GM12878 (cell line): Measurements from ENCODE around the gene TMEM72. TPM values are rescaled to one million over a fixed set of nuclear protein-coding genes. Genes with fewer than 3 reads are reported as not detected.

Source experiments
- ATAC-seq: fragments of 200-7000 bp; cut with Tn5 transposase; 3 replicates; pipeline ENCODE4 v1.9.1; 2020; ENCODE audit warnings: mild to moderate bottlenecking, moderate library complexity
- BruUV-seq: library from RNA; stranded (reverse); fragments of 400-500 nt; replicated peaks from 2 replicates; lab custom pipeline; 2021; lab: Mats Ljungman, UMichigan
- CTCF ChIA-PET: fragments of 300-600 bp; sonication (Branson Sonifier 250); formaldehyde crosslinking; extraction: SDS; loops from one replicate; lab custom pipeline; 2021; ENCODE audit warnings: inconsistent platforms; lab: Yijun Ruan, JAX
- POLR2A ChIA-PET: fragments of 350-600 bp; formaldehyde crosslinking; extraction: SDS; loops from one replicate; lab custom pipeline; 2021; ENCODE audit warnings: inconsistent platforms; lab: Charles Lee
- RAD21 ChIA-PET: fragments of 300-600 bp; sonication (Branson Sonifier 250); formaldehyde crosslinking; loops from one replicate; lab custom pipeline; 2023; ENCODE audit warnings: antibody characterized with exemption; ENCODE audit not compliant: unreplicated experiment; lab: Charles Lee
- SMC1A ChIA-PET: fragments of 300-600 bp; sonication (Branson Sonifier 250); formaldehyde crosslinking; loops from one replicate; lab custom pipeline; 2023; ENCODE audit not compliant: unreplicated experiment, uncharacterized antibody; lab: Charles Lee
- DNase-seq: peaks from one replicate; pipeline ENCODE4 v3.0.0-alpha.2; 2011; ENCODE audit warnings: low read depth, low spot score
- FAIRE-seq: peaks from 3 replicates; lab custom pipeline; 2011; peaks lifted over from hg19 to GRCh38; lab: Jason Lieb, UNC
- H2AFZ ChIP-seq: 2 replicates; pipeline ENCODE4 v1.6.0; 2011; ENCODE audit warnings: low read depth, low read length, control low read depth; ENCODE audit not compliant: control insufficient read depth
- H3K27ac ChIP-seq: 2 replicates; pipeline ENCODE4 v1.5.1; 2011; ENCODE audit warnings: control low read depth; ENCODE audit not compliant: control insufficient read depth, insufficient read depth
- H3K27me3 ChIP-seq, 2 experiments: replicated peaks in 1 of 2; 2 replicates each; pipeline versions ENCODE4 v1.6.0 to v1.6.1; 2011; ENCODE audit warnings: low read length in 1 of 2; ENCODE audit not compliant: control insufficient read depth in 2 of 2, insufficient read depth in 2 of 2
- H3K36me3 ChIP-seq, 2 experiments: 2 replicates each; pipeline ENCODE4 v1.5.1; 2011; ENCODE audit warnings: low read length in 1 of 2; ENCODE audit not compliant: control insufficient read depth in 2 of 2, insufficient read depth in 2 of 2
- H3K4me1 ChIP-seq: 2 replicates; pipeline ENCODE4 v1.6.1; 2011; ENCODE audit warnings: mild to moderate bottlenecking, low read length, moderate library complexity, mixed read lengths; ENCODE audit not compliant: control insufficient read depth, insufficient read depth
- H3K4me2 ChIP-seq: 2 replicates; pipeline ENCODE4 v1.6.0; 2011; ENCODE audit warnings: control low read depth; ENCODE audit not compliant: control insufficient read depth, insufficient read depth
- H3K4me3 ChIP-seq: fragments of 200-600 bp; sonication (generic); 2 replicates; pipeline ENCODE4 v1.5.1; 2016
- H3K79me2 ChIP-seq: 2 replicates; pipeline ENCODE4 v1.6.0; 2011; ENCODE audit warnings: low read length; ENCODE audit not compliant: control insufficient read depth, insufficient read depth
- H3K9ac ChIP-seq: 2 replicates; pipeline ENCODE4 v1.8.0; 2011; ENCODE audit warnings: low read length, control low read depth, mixed read lengths; ENCODE audit not compliant: control insufficient read depth, insufficient read depth
- H3K9me3 ChIP-seq: replicated peaks from 3 replicates; pipeline ENCODE4 v1.5.1; 2011; ENCODE audit warnings: mild to moderate bottlenecking, low read length; ENCODE audit not compliant: control insufficient read depth, insufficient read depth
- H4K20me1 ChIP-seq: 2 replicates; pipeline ENCODE4 v1.6.0; 2011; ENCODE audit not compliant: control insufficient read depth, insufficient read depth
- BRCA1 ChIP-seq: IDR thresholded peaks from 2 replicates; pipeline ENCODE4 v1.6.1; 2011; ENCODE audit warnings: low read depth, low read length, improper control_type of control experiment
- CBX5 ChIP-seq: sonication (generic); IDR thresholded peaks from 2 replicates; pipeline ENCODE4 v1.6.1; 2016; ENCODE audit warnings: low read depth, moderate library complexity, mild to moderate bottlenecking, inconsistent platforms
- CREM ChIP-seq: IDR thresholded peaks from 2 replicates; pipeline ENCODE4 v1.6.1; 2014; ENCODE audit warnings: antibody characterized with exemption, low read depth
- GABPA ChIP-seq: IDR thresholded peaks from 2 replicates; pipeline ENCODE4 v1.6.1; 2014; ENCODE audit warnings: antibody characterized with exemption, low read depth, mild to moderate bottlenecking, inconsistent platforms
- GATAD2B ChIP-seq: fragments of 450-650 bp; conservative IDR thresholded peaks from 2 replicates; pipeline ENCODE4 v1.6.1; 2017; ENCODE audit warnings: low read depth, mild to moderate bottlenecking, moderate library complexity
- HDAC6 ChIP-seq: fragments of 200-600 bp; sonication (generic); IDR thresholded peaks from one replicate; pipeline ENCODE4 v1.8.0; 2017; ENCODE audit warnings: antibody characterized with exemption; ENCODE audit not compliant: unreplicated experiment
- KAT2A ChIP-seq: conservative IDR thresholded peaks from 2 replicates; pipeline ENCODE4 v1.6.1; 2011; ENCODE audit warnings: low read depth, low read length; ENCODE audit not compliant: control insufficient read depth
- NFIC ChIP-seq: IDR thresholded peaks from 2 replicates; pipeline ENCODE4 v1.6.1; 2012; ENCODE audit warnings: low read depth, mild to moderate bottlenecking, inconsistent platforms, low read length, moderate library complexity
- NFXL1 ChIP-seq: fragments of 450-650 bp; IDR thresholded peaks from 2 replicates; pipeline ENCODE4 v1.6.1; 2017; ENCODE audit warnings: antibody characterized with exemption, mild to moderate bottlenecking, borderline replicate concordance
- PAX8 ChIP-seq: fragments of 450-650 bp; IDR thresholded peaks from 2 replicates; pipeline ENCODE4 v1.6.1; 2017; ENCODE audit warnings: mild to moderate bottlenecking, moderate library complexity
- SMAD1 ChIP-seq: fragments of 450-650 bp; IDR thresholded peaks from 2 replicates; pipeline ENCODE4 v1.6.1; 2018; ENCODE audit warnings: mild to moderate bottlenecking, low read depth; ENCODE audit not compliant: partially characterized antibody
- SRF ChIP-seq, 2 experiments: IDR thresholded peaks; 2 replicates each; pipeline ENCODE4 v1.6.1; 2011; ENCODE audit warnings: low read depth in 2 of 2, low read length in 2 of 2, mild to moderate bottlenecking in 1 of 2, moderate library complexity in 1 of 2
- STAT3 ChIP-seq: IDR thresholded peaks from 2 replicates; pipeline ENCODE4 v1.6.1; 2011; ENCODE audit warnings: low read depth, low read length, improper control_type of control experiment
- ZNF207 ChIP-seq: fragments of 450-650 bp; IDR thresholded peaks from 2 replicates; pipeline ENCODE4 v1.6.1; 2014; ENCODE audit warnings: antibody characterized with exemption, mild to moderate bottlenecking, borderline replicate concordance
- ZNF217 ChIP-seq: fragments of 450-650 bp; IDR thresholded peaks from 2 replicates; pipeline ENCODE4 v1.6.1; 2017; ENCODE audit warnings: antibody characterized with exemption, mild to moderate bottlenecking
- ZNF592 ChIP-seq: fragments of 450-650 bp; IDR thresholded peaks from 2 replicates; pipeline ENCODE4 v1.6.1; 2017; ENCODE audit warnings: mild to moderate bottlenecking, moderate library complexity
- WGBS: methylation state at CpG from one replicate; pipeline ENCODE4 v1.1.6; 2016; ENCODE audit warnings: low lambda C conversion rate; ENCODE audit not compliant: insufficient replicate concordance, insufficient coverage; ENCODE audit errors: missing lambda C conversion rate; 5-methylcytosine and 5-hydroxymethylcytosine counted together
- in situ Hi-C: fragments of 300-500 bp; cut with MboI; formaldehyde crosslinking; loops from 9 replicates; pipeline ENCODE4 v1.14.3; 2018; ENCODE audit warnings: mixed read lengths
- intact Hi-C: fragments of 100-400 bp; cut with micrococcal nuclease; formaldehyde crosslinking; loops from one replicate; pipeline ENCODE4 v1.14.2; 2022; ENCODE audit not compliant: unreplicated experiment
- polyA plus RNA-seq, 11 experiments: library from polyadenylated mRNA; depleted of rRNA in 4 of 11; unstranded in 6 of 11; stranded (reverse) in 5 of 11; fragments of >200 nt; fragmentation: Nextera tagmentation in 4 of 11; fragmentation: Illumina TruSeq in 1 of 11; extraction: Ambion mirVana in 4 of 11; extraction: Trizol in 1 of 11; gene quantifications; 1 replicate in 1 of 11; 2 replicates in 10 of 11; pipeline versions ENCODE4 v1.2.1 to v1.2.3, GENCODE V29; 2011 to 2016; ENCODE audit warnings: inconsistent platforms in 2 of 11, missing spikeins in 2 of 11, low read depth in 1 of 11
- total RNA-seq, 4 experiments: library from RNA; depleted of rRNA in 3 of 4; stranded (reverse); fragments of >200 nt in 3 of 4; fragmentation: Illumina TruSeq in 1 of 4; extraction: Trizol in 1 of 4; gene quantifications; 2 replicates each; pipeline versions ENCODE4 v1.2.1 to v1.2.3, GENCODE V29; 2013 to 2021
- TF ChIP-seq, protein P1 (sequence below): IDR thresholded peaks from 2 replicates; pipeline ENCODE4 v1.6.1; 2012; ENCODE audit warnings: low read depth, low read length, improper control_type of control experiment
- TF ChIP-seq, protein P2 (sequence below): IDR thresholded peaks from 2 replicates; pipeline ENCODE4 v1.6.1; 2012; ENCODE audit warnings: low read depth, low read length, improper control_type of control experiment

The TMEM72 gene
- total and polyA plus RNA-seq, 10 of the 15 experiments (the other 5 are each of a cell fraction or from before 2014, with no cell fraction given) = 0.12 TPM; not detected in 9

GRCh38 chr10:44949915-44950314 lies 38.8 kb downstream of the TMEM72 start:
- Histone ChIP-seq H3K36me3 (no peaks in the 10 kb centered on the region), H3K4me3 (no peak overlapping the region), H3K4me1 (peaks cover 51% of the 10 kb centered on the region), H3K4me2 (no peak overlapping the region), H3K9me3 (peaks cover 5% of the 10 kb centered on the region), H4K20me1 (no peaks in the 10 kb centered on the region), H3K9ac (no peak overlapping the region), H3K79me2 (no peaks in the 10 kb centered on the region), H3K27me3 (no peaks in the 10 kb centered on the region), H3K27ac (peak overlapping the region; percentile 57), H2AFZ (no peak overlapping the region)
- SMC1A ChIA-PET = interaction anchor here (1.1 to 8.4 kb wide), 8 partner anchors 9 to 42 kb away, joined by 3 to 147 read pairs (median 8); partner anchors contain the start of genes DEPP1 and RASSF4
- ATAC-seq = no peak
- no TSS peak for BruUV-seq
- in situ Hi-C loops (loop anchor here (25.0 kb wide), 1 partner anchor 1788 kb away; no protein-coding TSS in a partner anchor), intact Hi-C loops (loop anchor here (1.0 kb wide), 1 partner anchor 8 kb away; no protein-coding TSS in a partner anchor)
- no peak for FAIRE-seq
- DNase-seq = no peak
- no peak for TF ChIP-seq HDAC6
- no peak for TF ChIP-seq ZNF207
- TF ChIP-seq CBX5 = no peak
- TF ChIP-seq CREM = no peak
- TF ChIP-seq PAX8 = no peak
- TF ChIP-seq GABPA = no peak
- TF ChIP-seq, protein P1, sequence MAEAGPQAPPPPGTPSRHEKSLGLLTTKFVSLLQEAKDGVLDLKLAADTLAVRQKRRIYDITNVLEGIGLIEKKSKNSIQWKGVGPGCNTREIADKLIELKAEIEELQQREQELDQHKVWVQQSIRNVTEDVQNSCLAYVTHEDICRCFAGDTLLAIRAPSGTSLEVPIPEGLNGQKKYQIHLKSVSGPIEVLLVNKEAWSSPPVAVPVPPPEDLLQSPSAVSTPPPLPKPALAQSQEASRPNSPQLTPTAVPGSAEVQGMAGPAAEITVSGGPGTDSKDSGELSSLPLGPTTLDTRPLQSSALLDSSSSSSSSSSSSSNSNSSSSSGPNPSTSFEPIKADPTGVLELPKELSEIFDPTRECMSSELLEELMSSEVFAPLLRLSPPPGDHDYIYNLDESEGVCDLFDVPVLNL = no peak
- TF ChIP-seq, protein P2, sequence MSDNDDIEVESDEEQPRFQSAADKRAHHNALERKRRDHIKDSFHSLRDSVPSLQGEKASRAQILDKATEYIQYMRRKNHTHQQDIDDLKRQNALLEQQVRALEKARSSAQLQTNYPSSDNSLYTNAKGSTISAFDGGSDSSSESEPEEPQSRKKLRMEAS = no peak
- no peak for TF ChIP-seq ZNF217
- no peak for TF ChIP-seq NFIC
- no peak for TF ChIP-seq GATAD2B
- no peak for TF ChIP-seq SRF (IDR thresholded peaks at IDR 0.05; ENCODE audit: low read depth in 2 of 2, low read length in 2 of 2)
- TF ChIP-seq KAT2A = no peak
- no peak for TF ChIP-seq ZNF592
- TF ChIP-seq STAT3 = no peak
- no peak for TF ChIP-seq BRCA1
- no peak for TF ChIP-seq NFXL1
- no peak for TF ChIP-seq SMAD1
- RAD21 ChIA-PET = interaction anchor here (1.6 to 7.5 kb wide), 5 partner anchors 9 to 24 kb away, joined by 7 to 60 read pairs (median 36); partner anchors contain the start of gene RASSF4
- POLR2A ChIA-PET = interaction anchor here (1.4 to 8.5 kb wide), 4 partner anchors 13 to 26 kb away, joined by 4 to 174 read pairs (median 11); partner anchors contain the start of gene RASSF4
- WGBS = 93% methylated on average over 3 of the region's 3 CpGs
- CTCF ChIA-PET = interaction anchor here (1.1 to 6.8 kb wide), 7 partner anchors 8 to 30 kb away, joined by 3 to 80 read pairs (median 6); partner anchors contain the start of gene RASSF4
